Astrocyte (in vitro differentiated cells and primary cell): ENCODE measurements around the gene DENND6B.

ENCODE experiments used
- EZH2 ChIP-seq: IDR thresholded peaks from 2 replicates; pipeline ENCODE4 v1.6.1; 2012; ENCODE audit warnings: mild to moderate bottlenecking, low read length, inconsistent platforms; ENCODE audit not compliant: insufficient read depth
- TF ChIP-seq, protein P1 (sequence below): IDR thresholded peaks from 2 replicates; pipeline ENCODE4 v1.5.1; 2011; ENCODE audit warnings: low read depth, mild to moderate bottlenecking, inconsistent platforms, low read length, moderate library complexity; ENCODE audit not compliant: insufficient read depth

DNA sequence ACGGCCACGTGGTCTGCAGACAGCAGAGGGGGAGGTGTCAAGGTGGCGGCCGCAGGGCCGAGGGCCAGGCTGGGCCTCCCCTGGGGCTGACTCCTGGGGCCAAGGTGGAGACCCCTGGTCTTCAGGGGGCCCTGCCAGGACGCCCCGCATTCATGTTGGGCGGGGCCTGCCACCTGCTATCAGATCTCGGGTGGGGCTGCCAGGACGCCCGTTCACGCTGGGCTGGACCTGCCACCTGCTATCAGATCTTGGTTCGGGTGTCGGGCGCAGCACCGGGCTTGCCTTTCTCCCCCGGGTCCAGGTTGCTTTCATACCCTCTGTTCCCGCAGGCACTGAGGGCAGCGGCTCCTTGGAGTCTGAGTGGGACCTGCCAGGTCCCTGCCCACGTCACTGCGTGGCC lies 40.5 kb downstream of the DENND6B start:
- TF ChIP-seq, protein P1, sequence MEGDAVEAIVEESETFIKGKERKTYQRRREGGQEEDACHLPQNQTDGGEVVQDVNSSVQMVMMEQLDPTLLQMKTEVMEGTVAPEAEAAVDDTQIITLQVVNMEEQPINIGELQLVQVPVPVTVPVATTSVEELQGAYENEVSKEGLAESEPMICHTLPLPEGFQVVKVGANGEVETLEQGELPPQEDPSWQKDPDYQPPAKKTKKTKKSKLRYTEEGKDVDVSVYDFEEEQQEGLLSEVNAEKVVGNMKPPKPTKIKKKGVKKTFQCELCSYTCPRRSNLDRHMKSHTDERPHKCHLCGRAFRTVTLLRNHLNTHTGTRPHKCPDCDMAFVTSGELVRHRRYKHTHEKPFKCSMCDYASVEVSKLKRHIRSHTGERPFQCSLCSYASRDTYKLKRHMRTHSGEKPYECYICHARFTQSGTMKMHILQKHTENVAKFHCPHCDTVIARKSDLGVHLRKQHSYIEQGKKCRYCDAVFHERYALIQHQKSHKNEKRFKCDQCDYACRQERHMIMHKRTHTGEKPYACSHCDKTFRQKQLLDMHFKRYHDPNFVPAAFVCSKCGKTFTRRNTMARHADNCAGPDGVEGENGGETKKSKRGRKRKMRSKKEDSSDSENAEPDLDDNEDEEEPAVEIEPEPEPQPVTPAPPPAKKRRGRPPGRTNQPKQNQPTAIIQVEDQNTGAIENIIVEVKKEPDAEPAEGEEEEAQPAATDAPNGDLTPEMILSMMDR, result no peak
- TF ChIP-seq EZH2, result no peak
